IMR-90 (cell line): ENCODE results near the gene ITGA6. TPM values are rescaled to one million over a fixed set of nuclear protein-coding genes. Genes with fewer than 3 reads are reported as not detected.

Source experiments
- ATAC-seq: fragments of 200-7000 bp; cut with Tn5 transposase; 2 replicates; pipeline ENCODE4 v1.9.1; 2020; ENCODE audit warnings: low read depth, mild to moderate bottlenecking, moderate library complexity
- BruUV-seq: library from RNA; stranded (reverse); fragments of 400-500 nt; replicated peaks from 2 replicates; lab custom pipeline; 2021; lab: Mats Ljungman, UMichigan
- CTCF ChIA-PET: fragments of 300-600 bp; formaldehyde crosslinking; extraction: SDS; loops from one replicate; lab custom pipeline; 2021; ENCODE audit warnings: antibody characterized with exemption; lab: Yijun Ruan, JAX
- POLR2A ChIA-PET: fragments of 300-600 bp; sonication (Branson Sonifier 250); formaldehyde crosslinking; loops from one replicate; lab custom pipeline; 2022; ENCODE audit warnings: antibody characterized with exemption; ENCODE audit not compliant: unreplicated experiment; lab: Charles Lee
- DNase-seq: peaks from one replicate; pipeline ENCODE4 v3.0.0; 2013
- H2AFZ ChIP-seq: replicated peaks from 2 replicates; pipeline ENCODE3; 2013; ENCODE audit warnings: low read length, mild to moderate bottlenecking; ENCODE audit not compliant: poor library complexity
- H2AK5ac ChIP-seq: 2 replicates; pipeline ENCODE4 v1.6.1; 2013; ENCODE audit warnings: low read depth, low read length, inconsistent platforms
- H2AK9ac ChIP-seq: replicated peaks from 2 replicates; pipeline ENCODE3; 2013; ENCODE audit warnings: mild to moderate bottlenecking, low read depth, low read length, moderate library complexity; ENCODE audit not compliant: poor library complexity
- H2BK120ac ChIP-seq: 2 replicates; pipeline ENCODE4 v1.6.1; 2013; ENCODE audit warnings: low read depth, low read length, inconsistent platforms
- H2BK15ac ChIP-seq: 3 replicates; pipeline ENCODE4 v1.6.1; 2013; ENCODE audit warnings: low read depth, low read length, inconsistent platforms
- H2BK20ac ChIP-seq: 2 replicates; pipeline ENCODE4 v1.6.1; 2013; ENCODE audit warnings: low read depth, mild to moderate bottlenecking, inconsistent platforms, low read length, moderate library complexity
- H2BK5ac ChIP-seq: 2 replicates; pipeline ENCODE4 v1.6.1; 2013; ENCODE audit warnings: mild to moderate bottlenecking, low read depth, low read length, inconsistent platforms; ENCODE audit not compliant: poor library complexity, severe bottlenecking
- H3K14ac ChIP-seq: replicated peaks from 2 replicates; pipeline ENCODE4 v1.6.1; 2013; ENCODE audit warnings: low read depth, low read length, inconsistent platforms
- H3K18ac ChIP-seq: 2 replicates; pipeline ENCODE4 v1.6.1; 2013; ENCODE audit warnings: low read depth, low read length, control low read depth
- H3K23ac ChIP-seq: 2 replicates; pipeline ENCODE4 v1.6.1; 2013; ENCODE audit warnings: low read depth, low read length, inconsistent platforms
- H3K27ac ChIP-seq: 2 replicates; pipeline ENCODE4 v1.5.1; 2013; ENCODE audit warnings: mild to moderate bottlenecking, control low read depth, low read length; ENCODE audit not compliant: insufficient read depth
- H3K27me3 ChIP-seq: 2 replicates; pipeline ENCODE4 v1.6.1; 2013; ENCODE audit warnings: low read length; ENCODE audit not compliant: control insufficient read depth, insufficient read depth
- H3K36me3 ChIP-seq: 2 replicates; pipeline ENCODE4 v1.6.1; 2013; ENCODE audit warnings: low read length, mixed read lengths; ENCODE audit not compliant: control insufficient read depth, insufficient read depth
- H3K4ac ChIP-seq: 2 replicates; pipeline ENCODE4 v1.6.1; 2013; ENCODE audit warnings: low read depth, low read length, inconsistent platforms
- H3K4me1 ChIP-seq: 2 replicates; pipeline ENCODE4 v1.6.1; 2013; ENCODE audit warnings: low read length, mixed read lengths; ENCODE audit not compliant: control insufficient read depth, insufficient read depth
- H3K4me2 ChIP-seq: 2 replicates; pipeline ENCODE4 v1.6.1; 2013; ENCODE audit warnings: low read depth, mild to moderate bottlenecking, control low read depth, low read length, moderate library complexity
- H3K4me3 ChIP-seq: 2 replicates; pipeline ENCODE4 v1.5.1; 2013; ENCODE audit warnings: low read depth, mild to moderate bottlenecking, control low read depth, low read length, moderate library complexity; ENCODE audit not compliant: insufficient read depth
- H3K56ac ChIP-seq: 2 replicates; pipeline ENCODE4 v1.6.1; 2013; ENCODE audit warnings: low read length, inconsistent platforms; ENCODE audit not compliant: insufficient read depth; ENCODE audit errors: extremely low read depth
- H3K79me1 ChIP-seq, 2 experiments: 2 replicates each; pipeline ENCODE4 v1.6.1; 2013; ENCODE audit warnings: low read length in 2 of 2, inconsistent platforms in 1 of 2, low read depth in 1 of 2
- H3K9ac ChIP-seq: 2 replicates; pipeline ENCODE4 v1.6.1; 2013; ENCODE audit warnings: low read depth, low read length, control low read depth
- H3K9me1 ChIP-seq: 2 replicates; pipeline ENCODE4 v1.6.1; 2013; ENCODE audit warnings: low read length, inconsistent platforms; ENCODE audit not compliant: insufficient read depth
- H3K9me3 ChIP-seq: 2 replicates; pipeline ENCODE4 v1.6.1; 2013; ENCODE audit warnings: low read length; ENCODE audit not compliant: control insufficient read depth, insufficient read depth
- H4K20me1 ChIP-seq: 2 replicates; pipeline ENCODE4 v1.6.1; 2013; ENCODE audit warnings: low read length, inconsistent platforms; ENCODE audit not compliant: insufficient read depth
- H4K5ac ChIP-seq: 2 replicates; pipeline ENCODE4 v1.6.1; 2013; ENCODE audit warnings: mild to moderate bottlenecking, low read depth, low read length, control low read depth
- H4K8ac ChIP-seq, 2 experiments: 2 replicates each; pipeline ENCODE4 v1.6.1; 2013; ENCODE audit warnings: low read depth in 2 of 2, low read length in 2 of 2, control low read depth in 1 of 2, inconsistent platforms in 1 of 2
- H4K91ac ChIP-seq: 2 replicates; pipeline ENCODE4 v1.6.1; 2013; ENCODE audit warnings: low read depth, low read length, inconsistent platforms; ENCODE audit not compliant: insufficient read depth
- BHLHE40 ChIP-seq: fragments of 150-350 bp; IDR thresholded peaks from 2 replicates; pipeline ENCODE4 v1.6.1; 2016; ENCODE audit warnings: mild to moderate bottlenecking, low read depth, low read length
- CEBPB ChIP-seq: IDR thresholded peaks from 2 replicates; pipeline ENCODE4 v1.6.1; 2012; ENCODE audit warnings: low read depth, low read length, improper control_type of control experiment
- CHD1 ChIP-seq: IDR thresholded peaks from 2 replicates; pipeline ENCODE4 v1.6.1; 2012; ENCODE audit warnings: low read depth, low read length, improper control_type of control experiment
- CTCF ChIP-seq: conservative IDR thresholded peaks from 2 replicates; pipeline ENCODE4 v1.5.1; 2012; ENCODE audit warnings: mild to moderate bottlenecking, low read depth, low read length, improper control_type of control experiment
- ELK1 ChIP-seq: fragments of 150-350 bp; IDR thresholded peaks from 2 replicates; pipeline ENCODE4 v1.6.1; 2016; ENCODE audit warnings: low read depth, mild to moderate bottlenecking, low read length, moderate library complexity, borderline replicate concordance
- FOS ChIP-seq: fragments of 150-350 bp; IDR thresholded peaks from 2 replicates; pipeline ENCODE4 v1.6.1; 2016; ENCODE audit warnings: low read depth, low read length
- MAFK ChIP-seq: IDR thresholded peaks from 2 replicates; pipeline ENCODE4 v1.6.1; 2012; ENCODE audit warnings: low read depth, low read length, improper control_type of control experiment
- MAZ ChIP-seq: IDR thresholded peaks from 2 replicates; pipeline ENCODE4 v1.6.1; 2012; ENCODE audit warnings: low read depth, mild to moderate bottlenecking, low read length, improper control_type of control experiment, moderate library complexity, borderline replicate concordance
- MXI1 ChIP-seq: IDR thresholded peaks from 2 replicates; pipeline ENCODE4 v1.6.1; 2012; ENCODE audit warnings: low read depth, mild to moderate bottlenecking, low read length, moderate library complexity, borderline replicate concordance
- NFE2L2 ChIP-seq: fragments of 150-350 bp; IDR thresholded peaks from 2 replicates; pipeline ENCODE4 v1.6.1; 2016; ENCODE audit warnings: low read depth, mild to moderate bottlenecking, low read length
- POLR2A ChIP-seq: IDR thresholded peaks from 2 replicates; pipeline ENCODE4 v1.6.1; 2012; ENCODE audit warnings: mild to moderate bottlenecking, low read depth, low read length
- RAD21 ChIP-seq: IDR thresholded peaks from 2 replicates; pipeline ENCODE4 v1.6.1; 2012; ENCODE audit warnings: low read length, improper control_type of control experiment
- RCOR1 ChIP-seq: IDR thresholded peaks from 2 replicates; pipeline ENCODE4 v1.6.1; 2012; ENCODE audit warnings: mild to moderate bottlenecking, low read length, improper control_type of control experiment; ENCODE audit not compliant: insufficient replicate concordance
- RFX5 ChIP-seq: IDR thresholded peaks from 2 replicates; pipeline ENCODE4 v1.8.0; 2012; ENCODE audit warnings: low read depth, mild to moderate bottlenecking, low read length, moderate library complexity
- SMC3 ChIP-seq: fragments of 150-350 bp; IDR thresholded peaks from 2 replicates; pipeline ENCODE4 v1.6.1; 2016; ENCODE audit warnings: low read depth, mild to moderate bottlenecking, antibody characterized with exemption, low read length, moderate library complexity
- USF2 ChIP-seq: fragments of 150-350 bp; IDR thresholded peaks from 2 replicates; pipeline ENCODE4 v1.6.1; 2017; ENCODE audit warnings: mild to moderate bottlenecking, antibody characterized with exemption, low read length, low read depth
- WGBS, 2 experiments: methylation state at CpG; one replicate each; pipeline versions ENCODE4 v1.1.5 to v1.1.7; 2013; ENCODE audit warnings: missing lambda C conversion rate in 2 of 2; ENCODE audit not compliant: insufficient read length in 1 of 2; ENCODE audit errors: extremely low coverage in 2 of 2; 5-methylcytosine and 5-hydroxymethylcytosine counted together
- dilution Hi-C: fragments of 300-500 bp; cut with HindIII; formaldehyde crosslinking; loops from one replicate; pipeline ENCODE4 v1.14.3; 2018; ENCODE audit warnings: low sequenced_read_pairs; ENCODE audit not compliant: unreplicated experiment
- in situ Hi-C: fragments of 300-500 bp; cut with MboI; formaldehyde crosslinking; loops from 3 replicates; pipeline ENCODE4 v1.14.3; 2019; ENCODE audit warnings: low sequenced_read_pairs, inconsistent platforms, mixed read lengths
- intact Hi-C: fragments of 100-400 bp; cut with micrococcal nuclease; formaldehyde crosslinking; loops from 2 replicates; pipeline ENCODE4 v1.10.0; 2022
- polyA plus RNA-seq, 3 experiments: library from polyadenylated mRNA; depleted of rRNA; stranded (reverse); fragments of >200 nt; gene quantifications; 2 replicates each; pipeline ENCODE4 v1.2.3, GENCODE V29; 2012; ENCODE audit warnings: low replicate concordance in 1 of 3
- total RNA-seq: library from RNA; depleted of rRNA; stranded (reverse); fragments of >200 nt; gene quantifications from 2 replicates; pipeline ENCODE4 v1.2.3, GENCODE V29; 2012

Gene ITGA6
- total and polyA plus RNA-seq, 2 of the 4 experiments (the other 2 are of a cell fraction), result 12.5 to 43.9 TPM

GRCh38 chr2:172436889-172437288 lies 9.5 kb downstream of the ITGA6 start:
- no peak overlapping the region for H3K18ac ChIP-seq
- no peak overlapping the region for H2BK20ac ChIP-seq
- POLR2A ChIA-PET, result no interaction called here
- in situ Hi-C loops (no loop called here), dilution Hi-C loops (no loop called here), intact Hi-C loops (no loop called here)
- H3K14ac ChIP-seq, result no peak overlapping the region; the same call in 1 of the 2 replicates
- no peak overlapping the region for H4K91ac ChIP-seq
- H2BK5ac ChIP-seq, result no peak overlapping the region
- no peaks in the 10 kb centered on the region for H3K27me3 ChIP-seq
- no peak overlapping the region for H3K56ac ChIP-seq
- H4K5ac ChIP-seq, result no peak overlapping the region
- no CpG with 5 or more reads among the region's 1 CpG for WGBS, 2 experiments
- H4K8ac ChIP-seq, result 0 out of 4 replicates have a peak overlapping the region, but pooled peaks of 1 of the 2 experiments have one; percentile 11
- peaks cover 40 to 79% of the 10 kb centered on the region in 2 experiments for H3K79me1 ChIP-seq
- 0 out of 2 replicates have a peak, but pooled peaks cover 4% of the 10 kb centered on the region for H4K20me1 ChIP-seq
- no TSS peak for BruUV-seq
- no peak for ATAC-seq
- H3K4me3 ChIP-seq, result no peak overlapping the region
- no peak overlapping the region for H3K9ac ChIP-seq
- H3K4me1 ChIP-seq, result peaks cover 11% of the 10 kb centered on the region
- H3K4me2 ChIP-seq, result no peak overlapping the region
- H3K9me1 ChIP-seq, result peaks cover 20% of the 10 kb centered on the region
- H2AK9ac ChIP-seq, result no peak overlapping the region
- no peak for DNase-seq
- no peaks in the 10 kb centered on the region for H3K9me3 ChIP-seq
- no peak overlapping the region; the same call in 1 of the 2 replicates for H3K23ac ChIP-seq
- H3K27ac ChIP-seq, result no peak overlapping the region
- no peak overlapping the region for H2BK15ac ChIP-seq
- no peaks in the 10 kb centered on the region for H3K36me3 ChIP-seq
- no peak overlapping the region for H2BK120ac ChIP-seq
- no peak overlapping the region for H3K4ac ChIP-seq
- no peak overlapping the region for H2AFZ ChIP-seq
- TF ChIP-seq FOS, result no peak
- no peak for TF ChIP-seq CTCF
- TF ChIP-seq CHD1, result no peak
- TF ChIP-seq NFE2L2, result no peak
- TF ChIP-seq BHLHE40, result no peak
- no peak for TF ChIP-seq RCOR1
- TF ChIP-seq POLR2A, result no peak
- no peak for TF ChIP-seq SMC3
- TF ChIP-seq ELK1, result no peak
- TF ChIP-seq RAD21, result no peak
- TF ChIP-seq USF2, result no peak
- TF ChIP-seq MAZ, result no peak
- TF ChIP-seq RFX5, result no peak
- no peak for TF ChIP-seq MAFK
- TF ChIP-seq MXI1, result no peak
- TF ChIP-seq CEBPB, result no peak
- CTCF ChIA-PET, result no interaction called here
- H2AK5ac ChIP-seq, result no peak overlapping the region
